ENCODE results near the gene LIN37. TPM values are rescaled to one million over a fixed set of nuclear protein-coding genes. Genes with fewer than 3 reads are reported as not detected.
A peak's percentile ranks its signal among the peaks of the same experiment; 100 is the strongest.
"Not testable (repeated sequence)": the region's sequence is repeated elsewhere in the genome, so short reads cannot be mapped to it uniquely, and the experiment has no call there.

The LIN37 gene
- total RNA-seq, 1 experiment from 2014 or later: 13.8 TPM

DNA sequence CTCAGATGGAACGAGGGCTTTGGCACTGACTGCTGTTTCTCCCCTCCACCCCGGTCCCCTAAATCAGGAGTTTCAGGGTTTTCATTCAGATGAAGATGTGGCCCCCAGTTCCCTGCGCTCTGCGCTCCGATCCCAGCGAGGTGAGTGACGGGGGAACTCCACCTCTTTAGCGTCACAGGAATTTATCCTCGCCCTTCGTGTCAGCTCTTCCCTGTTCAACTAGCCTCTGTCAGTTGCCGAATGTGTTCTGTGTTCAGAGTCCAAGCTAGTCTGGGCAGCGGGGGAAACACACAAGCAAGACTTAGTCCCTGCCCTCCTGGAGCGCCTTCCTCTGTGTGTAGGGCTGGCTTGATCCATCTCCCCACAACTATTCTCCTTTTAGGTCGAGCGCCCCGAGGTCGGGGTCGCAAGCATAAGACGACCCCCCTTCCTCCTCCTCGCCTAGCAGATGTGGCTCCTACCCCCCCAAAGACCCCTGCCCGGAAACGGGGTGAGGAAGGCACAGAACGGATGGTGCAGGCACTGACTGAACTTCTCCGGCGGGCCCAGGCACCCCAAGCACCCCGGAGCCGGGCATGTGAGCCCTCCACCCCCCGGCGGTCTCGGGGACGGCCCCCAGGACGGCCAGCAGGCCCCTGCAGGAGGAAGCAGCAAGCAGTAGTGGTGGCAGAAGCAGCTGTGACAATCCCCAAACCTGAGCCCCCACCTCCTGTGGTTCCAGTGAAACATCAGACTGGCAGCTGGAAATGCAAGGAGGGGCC is 28.8 kb upstream of the LIN37 start:
- DNase-seq (ENCODE audit: low spot score): no peak

DNA sequence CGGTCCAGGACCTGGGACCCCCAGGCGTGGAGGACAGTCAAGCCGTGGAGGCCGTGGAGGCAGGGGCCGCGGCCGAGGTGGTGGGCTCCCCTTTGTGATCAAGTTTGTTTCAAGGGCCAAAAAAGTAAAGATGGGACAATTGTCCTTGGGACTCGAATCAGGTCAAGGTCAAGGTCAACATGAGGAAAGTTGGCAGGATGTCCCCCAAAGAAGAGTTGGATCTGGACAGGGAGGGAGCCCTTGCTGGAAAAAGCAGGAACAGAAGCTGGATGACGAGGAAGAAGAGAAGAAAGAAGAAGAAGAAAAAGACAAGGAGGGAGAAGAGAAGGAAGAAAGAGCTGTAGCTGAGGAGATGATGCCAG is 28.2 kb upstream of the LIN37 start:
- DNase-seq (ENCODE audit: low spot score): no peak

DNA sequence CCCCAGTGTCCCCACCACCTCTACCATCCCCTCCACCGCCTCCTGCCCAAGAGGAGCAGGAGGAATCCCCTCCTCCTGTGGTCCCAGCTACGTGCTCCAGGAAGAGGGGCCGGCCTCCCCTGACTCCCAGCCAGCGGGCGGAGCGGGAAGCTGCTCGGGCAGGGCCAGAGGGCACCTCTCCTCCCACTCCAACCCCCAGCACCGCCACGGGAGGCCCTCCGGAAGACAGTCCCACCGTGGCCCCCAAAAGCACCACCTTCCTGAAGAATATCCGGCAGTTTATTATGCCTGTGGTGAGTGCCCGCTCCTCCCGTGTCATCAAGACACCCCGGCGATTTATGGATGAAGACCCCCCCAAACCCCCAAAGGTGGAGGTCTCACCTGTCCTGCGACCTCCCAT is 27.7 kb upstream of the LIN37 start:
- DNase-seq (ENCODE audit: low spot score): no peak

DNA sequence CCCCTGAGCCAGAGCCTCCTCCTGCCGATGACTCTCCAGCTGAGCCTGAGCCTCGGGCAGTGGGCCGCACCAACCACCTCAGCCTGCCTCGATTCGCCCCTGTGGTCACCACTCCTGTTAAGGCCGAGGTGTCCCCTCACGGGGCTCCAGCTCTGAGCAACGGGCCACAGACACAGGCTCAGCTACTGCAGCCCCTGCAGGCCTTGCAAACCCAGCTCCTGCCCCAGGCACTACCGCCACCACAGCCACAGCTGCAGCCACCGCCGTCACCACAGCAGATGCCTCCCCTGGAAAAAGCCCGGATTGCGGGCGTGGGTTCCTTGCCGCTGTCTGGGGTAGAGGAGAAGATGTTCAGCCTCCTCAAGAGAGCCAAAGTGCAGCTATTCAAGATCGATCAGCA is 27.0 kb upstream of the LIN37 start:
- no peak for DNase-seq (ENCODE audit: low spot score)

DNA sequence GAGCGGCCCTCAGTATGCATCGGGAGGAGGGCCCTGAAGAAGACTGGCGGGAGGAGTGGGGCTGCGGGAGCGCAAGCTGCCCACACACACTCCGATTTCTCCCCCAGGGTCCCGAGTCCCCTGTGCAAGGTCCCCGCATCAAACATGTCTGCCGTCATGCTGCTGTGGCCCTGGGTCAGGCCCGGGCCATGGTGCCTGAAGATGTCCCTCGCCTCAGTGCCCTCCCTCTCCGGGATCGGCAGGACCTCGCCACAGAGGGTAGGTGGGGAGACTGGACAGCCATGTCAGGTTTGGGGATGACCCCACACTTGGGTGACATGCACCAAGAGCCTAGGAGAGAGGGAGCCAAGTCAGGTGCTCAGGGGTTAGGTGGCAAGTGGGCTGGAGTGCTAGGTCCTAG is 25.9 kb upstream of the LIN37 start:
- DNase-seq (ENCODE audit: low spot score): no peak

DNA sequence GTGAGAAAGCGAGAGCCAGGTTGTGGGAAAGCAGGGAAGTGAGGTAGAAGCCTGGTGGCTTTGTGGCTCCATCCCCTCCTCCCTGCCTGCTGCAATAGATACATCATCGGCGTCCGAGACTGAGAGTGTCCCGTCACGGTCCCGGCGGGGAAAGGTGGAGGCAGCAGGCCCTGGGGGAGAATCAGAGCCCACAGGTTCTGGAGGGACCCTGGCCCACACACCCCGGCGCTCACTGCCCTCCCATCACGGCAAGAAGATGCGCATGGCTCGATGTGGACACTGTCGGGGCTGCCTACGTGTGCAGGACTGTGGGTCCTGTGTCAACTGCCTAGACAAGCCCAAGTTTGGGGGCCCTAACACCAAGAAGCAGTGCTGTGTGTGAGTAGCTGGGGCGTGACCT is 25.5 kb upstream of the LIN37 start:
- DNase-seq (ENCODE audit: low spot score): no peak

DNA sequence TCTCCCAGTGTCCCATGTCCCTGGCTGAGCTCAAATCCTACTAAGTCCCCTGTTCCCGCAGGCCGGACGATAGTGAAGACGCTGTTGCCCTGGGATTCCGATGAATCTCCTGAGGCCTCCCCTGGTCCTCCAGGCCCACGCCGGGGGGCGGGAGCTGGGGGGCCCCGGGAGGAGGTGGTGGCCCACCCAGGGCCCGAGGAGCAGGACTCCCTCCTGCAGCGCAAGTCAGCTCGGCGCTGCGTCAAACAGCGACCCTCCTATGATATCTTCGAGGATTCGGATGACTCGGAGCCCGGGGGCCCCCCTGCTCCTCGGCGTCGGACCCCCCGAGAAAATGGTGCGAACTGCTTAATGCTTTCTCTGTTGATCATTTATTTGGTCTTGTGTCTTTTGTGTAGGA is 24.7 kb upstream of the LIN37 start:
- DNase-seq (ENCODE audit: low spot score): no peak

DNA sequence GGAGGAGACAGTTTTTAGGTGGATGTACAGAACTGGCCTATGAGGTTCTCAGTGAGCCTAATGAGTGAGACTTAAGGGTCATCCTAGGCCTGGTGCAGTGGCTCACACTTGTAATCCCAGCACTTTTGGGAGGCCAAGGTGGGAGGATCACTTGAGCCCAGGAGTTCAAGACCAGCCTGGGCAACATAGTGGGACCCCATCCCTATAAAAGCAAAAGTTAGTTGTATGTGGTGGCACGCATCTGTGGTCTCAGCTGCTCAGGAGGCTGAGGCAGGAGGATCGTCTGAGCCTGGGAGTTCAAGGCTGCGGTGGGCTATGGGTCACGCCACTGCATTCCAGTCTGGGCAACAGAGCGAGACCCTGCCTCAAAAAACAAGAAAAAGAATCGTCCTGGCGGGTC is 24.2 kb upstream of the LIN37 start:
- DNase-seq (ENCODE audit: low spot score): not testable (repeated sequence)

DNA sequence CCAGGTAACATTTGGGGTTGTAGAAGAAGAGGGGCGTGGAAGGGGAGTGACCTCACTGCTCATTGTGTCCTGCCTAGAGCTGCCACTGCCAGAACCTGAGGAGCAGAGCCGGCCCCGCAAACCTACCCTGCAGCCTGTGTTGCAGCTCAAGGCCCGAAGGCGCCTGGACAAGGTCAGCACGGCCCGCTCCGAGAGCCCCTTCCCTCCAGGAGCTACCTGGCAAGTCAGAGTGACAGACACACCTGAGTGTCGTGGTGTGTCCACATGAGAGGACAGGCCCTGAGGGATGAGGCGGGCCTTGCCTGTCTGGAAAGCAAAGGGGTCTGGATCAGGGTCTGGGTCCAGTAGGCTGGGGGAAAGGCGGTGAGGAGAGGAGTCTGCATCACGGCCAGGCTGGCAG is 23.8 kb upstream of the LIN37 start:
- no peak for DNase-seq (ENCODE audit: low spot score)

GRCh38 chr19:35725216-35725861 is 23.0 kb upstream of the LIN37 start:
- DNase-seq (ENCODE audit: low spot score): no peak

- no peak for DNase-seq (ENCODE audit: low spot score)
Observed at GRCh38 chr19:35727053-35727955, 21.1 kb upstream of the LIN37 start.

- no peak for DNase-seq (ENCODE audit: low spot score)
Observed at GRCh38 chr19:35727956-35728706, 20.2 kb upstream of the LIN37 start.

- no peak for DNase-seq (ENCODE audit: low spot score)
Observed at GRCh38 chr19:35729021-35729420, 19.4 kb upstream of the LIN37 start.

DNA sequence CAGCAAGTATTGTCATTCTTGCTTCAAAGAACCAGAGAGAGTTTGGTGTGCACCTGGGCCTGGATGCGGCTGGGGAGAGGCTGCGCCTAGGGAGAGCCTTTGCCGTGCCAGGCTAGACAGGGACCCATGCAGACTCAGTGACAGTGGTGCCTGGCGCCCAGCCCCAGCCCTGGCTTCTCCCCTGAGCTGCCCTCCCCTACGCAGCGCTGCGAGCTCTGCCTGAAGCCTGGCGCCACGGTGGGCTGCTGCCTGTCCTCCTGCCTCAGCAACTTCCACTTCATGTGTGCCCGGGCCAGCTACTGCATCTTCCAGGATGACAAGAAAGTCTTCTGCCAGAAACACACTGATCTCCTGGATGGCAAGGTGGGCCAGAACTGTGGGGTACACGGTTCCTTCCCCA is 18.6 kb upstream of the LIN37 start:
- DNase-seq (ENCODE audit: low spot score): no peak

DNA sequence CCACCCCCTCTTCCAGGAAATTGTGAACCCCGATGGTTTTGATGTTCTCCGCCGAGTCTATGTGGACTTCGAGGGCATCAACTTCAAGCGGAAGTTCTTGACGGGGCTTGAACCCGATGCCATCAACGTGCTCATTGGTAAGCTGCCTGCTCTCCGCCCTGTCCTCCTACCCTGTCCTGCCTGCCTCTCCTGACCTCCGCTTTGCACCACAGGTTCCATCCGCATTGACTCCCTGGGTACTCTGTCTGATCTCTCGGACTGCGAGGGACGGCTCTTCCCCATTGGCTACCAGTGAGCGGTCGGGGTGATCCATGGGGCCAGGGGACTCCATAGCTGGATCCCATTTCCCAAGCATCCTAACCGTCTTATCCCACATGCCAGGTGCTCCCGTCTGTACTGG is 18.1 kb upstream of the LIN37 start:
- no peak for DNase-seq (ENCODE audit: low spot score)

DNA sequence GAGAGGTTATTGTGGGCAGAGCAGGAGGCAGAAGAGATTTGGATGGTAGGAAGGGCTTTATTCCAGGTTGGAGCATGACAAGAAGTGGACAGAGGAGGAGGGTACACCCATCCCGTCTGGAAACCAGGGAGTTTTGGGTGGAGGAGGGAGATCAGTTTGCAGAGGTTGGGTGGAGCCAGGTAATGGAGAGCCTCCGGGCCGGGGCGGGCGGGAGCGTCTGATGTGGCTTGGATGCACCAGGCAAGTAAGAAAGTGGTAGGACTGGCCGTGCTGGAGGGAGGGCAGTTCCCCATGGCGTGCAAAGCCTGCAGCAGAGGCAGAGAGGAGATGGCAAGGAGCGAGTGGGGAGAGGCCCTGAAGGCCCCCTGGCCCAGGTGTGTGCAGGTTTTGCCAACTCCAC is 17.0 kb upstream of the LIN37 start:
- DNase-seq (ENCODE audit: low spot score): peak; percentile 93

GRCh38 chr19:35731779-35732405 is 16.5 kb upstream of the LIN37 start:
- no peak for DNase-seq (ENCODE audit: low spot score)

- no peak for DNase-seq (ENCODE audit: low spot score)
Observed at GRCh38 chr19:35732540-35733179, 15.7 kb upstream of the LIN37 start.

DNA sequence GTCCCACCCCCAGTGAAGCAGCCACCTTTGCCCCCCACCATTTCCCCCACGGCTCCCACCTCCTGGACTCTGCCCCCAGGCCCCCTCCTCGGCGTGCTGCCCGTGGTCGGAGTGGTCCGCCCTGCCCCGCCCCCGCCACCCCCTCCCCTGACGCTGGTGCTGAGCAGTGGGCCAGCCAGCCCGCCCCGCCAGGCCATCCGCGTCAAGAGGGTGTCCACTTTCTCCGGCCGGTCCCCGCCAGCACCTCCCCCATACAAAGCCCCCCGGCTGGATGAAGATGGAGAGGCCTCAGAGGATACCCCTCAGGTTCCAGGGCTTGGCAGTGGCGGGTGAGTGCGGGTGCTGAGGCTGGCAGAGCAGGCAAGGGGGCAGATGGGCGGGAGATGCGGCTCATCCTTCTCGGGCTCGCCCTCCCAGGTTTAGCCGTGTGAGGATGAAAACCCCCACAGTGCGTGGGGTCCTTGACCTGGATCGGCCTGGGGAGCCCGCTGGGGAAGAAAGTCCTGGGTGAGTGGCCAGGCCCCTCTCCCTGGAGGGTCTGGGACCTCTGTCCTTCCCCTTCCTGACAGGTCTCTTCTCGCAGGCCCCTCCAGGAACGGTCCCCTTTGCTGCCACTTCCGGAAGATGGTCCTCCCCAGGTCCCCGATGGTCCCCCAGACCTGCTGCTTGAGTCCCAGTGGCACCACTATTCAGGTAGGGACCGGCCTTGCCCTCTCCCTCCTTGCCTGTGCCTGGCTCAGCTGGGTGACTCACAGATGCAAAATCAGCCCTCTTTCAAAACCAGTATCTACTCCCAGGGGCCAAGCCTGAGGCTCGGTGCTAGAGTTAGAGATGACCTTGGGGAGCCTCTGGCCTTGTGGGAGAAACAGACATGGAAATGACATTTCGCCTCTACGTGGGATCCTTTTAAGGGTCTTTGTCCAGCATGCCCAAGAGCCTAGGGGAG is 14.9 kb upstream of the LIN37 start:
- no peak for DNase-seq (ENCODE audit: low spot score)

- no peak for DNase-seq (ENCODE audit: low spot score)
Observed at GRCh38 chr19:35734273-35734672, 14.1 kb upstream of the LIN37 start.
